HCT116 (cell line): Measurements from ENCODE around the gene LMO7. TPM values are rescaled to one million over a fixed set of nuclear protein-coding genes. Genes with fewer than 3 reads are reported as not detected.

ENCODE experiments used
- ATAC-seq: fragments of 200-7000 bp; cut with Tn5 transposase; 2 replicates; pipeline ENCODE4 v1.9.1; 2020; ENCODE audit warnings: mild to moderate bottlenecking, moderate library complexity
- BruUV-seq: library from RNA; stranded (reverse); fragments of 400-500 nt; replicated peaks from 2 replicates; lab custom pipeline; 2021; lab: Mats Ljungman, UMichigan
- CTCF ChIA-PET: fragments of 300-600 bp; sonication (Branson Sonifier 250); formaldehyde crosslinking; loops from one replicate; lab custom pipeline; 2021; ENCODE audit warnings: antibody characterized with exemption; lab: Charles Lee
- POLR2A ChIA-PET: fragments of 300-600, 350-600 bp; sonication (Branson Sonifier 250); formaldehyde crosslinking; loops from one replicate; lab custom pipeline; 2021; ENCODE audit warnings: antibody characterized with exemption; lab: Charles Lee
- RAD21 ChIA-PET, 2 experiments: fragments of 300-600 bp; sonication (Branson Sonifier 250); formaldehyde crosslinking; loops; one replicate each; lab custom pipeline; 2023; ENCODE audit warnings: low total read pairs in 2 of 2; ENCODE audit not compliant: uncharacterized antibody in 2 of 2, unreplicated experiment in 2 of 2, low non-redundant PET in 1 of 2; lab: Charles Lee
- DNase-seq: peaks from one replicate; pipeline ENCODE4 v3.0.0-alpha.2; 2010; ENCODE audit warnings: low read depth, low spot score
- H2AFZ ChIP-seq: fragments of 200-600 bp; shearing (Covaris generic), sonication (generic); 2 replicates; pipeline ENCODE4 v1.6.1; 2017; ENCODE audit warnings: low read depth, mixed run types, mixed read lengths, antibody characterized with exemption, low read length; ENCODE audit not compliant: poor library complexity, severe bottlenecking
- H3K27ac ChIP-seq: 2 replicates; pipeline ENCODE4 v1.5.1; 2012; ENCODE audit warnings: low read depth, low read length
- H3K27me3 ChIP-seq: fragments of 200-600 bp; sonication (generic); 2 replicates; pipeline ENCODE4 v1.6.1; 2016; ENCODE audit warnings: mixed run types, low read length, mixed read lengths; ENCODE audit not compliant: insufficient read depth
- H3K36me3 ChIP-seq, 2 experiments: fragments of 200-500 bp in 1 of 2; fragments of 200-600 bp in 1 of 2; sonication (Bioruptor generic) in 1 of 2; sonication (generic) in 1 of 2; 2 replicates each; pipeline versions ENCODE4 v1.5.1 to v1.6.1; 2014 to 2016; ENCODE audit warnings: low read length in 2 of 2, inconsistent platforms in 1 of 2, mixed read lengths in 1 of 2, mixed run types in 1 of 2; ENCODE audit not compliant: insufficient read depth in 2 of 2, control insufficient read depth in 1 of 2
- H3K4me1 ChIP-seq, 2 experiments: fragments of 200-600 bp in 1 of 2; sonication (generic) in 1 of 2; 2 replicates each; pipeline versions ENCODE4 v1.5.1 to v1.6.1; 2012 to 2017; ENCODE audit warnings: low read length in 2 of 2, inconsistent platforms in 1 of 2, mild to moderate bottlenecking in 1 of 2, mixed read lengths in 1 of 2, mixed run types in 1 of 2, moderate library complexity in 1 of 2; ENCODE audit not compliant: insufficient read depth in 2 of 2, control insufficient read depth in 1 of 2
- H3K4me2 ChIP-seq: fragments of 200-600 bp; sonication (generic); 2 replicates; pipeline ENCODE4 v1.6.1; 2017; ENCODE audit warnings: mixed run types, low read length, mixed read lengths
- H3K4me3 ChIP-seq, 2 experiments: fragments of 200-600 bp in 1 of 2; sonication (generic) in 1 of 2; replicated peaks in 1 of 2; 2 replicates each; pipeline ENCODE4 v1.5.1; 2011 to 2016; ENCODE audit warnings: low read length in 2 of 2, control low read depth in 1 of 2, low read depth in 1 of 2, mild to moderate bottlenecking in 1 of 2, mixed read lengths in 1 of 2, mixed run types in 1 of 2
- H3K79me2 ChIP-seq: fragments of 200-600 bp; sonication (generic); 2 replicates; pipeline ENCODE4 v1.6.1; 2017; ENCODE audit warnings: mild to moderate bottlenecking, mixed run types, low read length, moderate library complexity, mixed read lengths; ENCODE audit not compliant: insufficient read depth
- H3K9ac ChIP-seq: fragments of 200-600 bp; sonication (generic); 2 replicates; pipeline ENCODE4 v1.6.1; 2016; ENCODE audit warnings: low read length, mixed read lengths
- H3K9me2 ChIP-seq: fragments of 200-600 bp; sonication (generic), shearing (Covaris generic); 2 replicates; pipeline ENCODE4 v1.6.1; 2017; ENCODE audit warnings: mixed run types, mild to moderate bottlenecking, moderate library complexity; ENCODE audit not compliant: insufficient read depth
- H3K9me3 ChIP-seq, 2 experiments: fragments of 200-500 bp in 1 of 2; fragments of 200-600 bp in 1 of 2; sonication (Bioruptor generic) in 1 of 2; sonication (generic) in 1 of 2; 2 replicates each; pipeline ENCODE4 v1.6.1; 2014 to 2017; ENCODE audit warnings: low read length in 2 of 2, mixed read lengths in 2 of 2, inconsistent platforms in 1 of 2, low read depth in 1 of 2, mild to moderate bottlenecking in 1 of 2, mixed run types in 1 of 2, moderate library complexity in 1 of 2; ENCODE audit not compliant: control insufficient read depth in 1 of 2, insufficient read depth in 1 of 2
- H4K20me1 ChIP-seq: fragments of 200-600 bp; sonication (generic), shearing (Covaris generic); 2 replicates; pipeline ENCODE4 v1.6.1; 2017; ENCODE audit warnings: mixed run types, mild to moderate bottlenecking, moderate library complexity; ENCODE audit not compliant: insufficient read depth
- CBX3 ChIP-seq: IDR thresholded peaks from 2 replicates; pipeline ENCODE4 v1.6.1; 2012; ENCODE audit warnings: low read depth
- FOSL1 ChIP-seq: IDR thresholded peaks from 2 replicates; pipeline ENCODE4 v1.6.1; 2012; ENCODE audit warnings: low read depth
- POLR2A ChIP-seq: IDR thresholded peaks from 2 replicates; pipeline ENCODE4 v1.7.0; 2011; ENCODE audit warnings: borderline replicate concordance; ENCODE audit not compliant: insufficient read depth, insufficient read length; ENCODE audit errors: extremely low read depth
- SRF ChIP-seq: IDR thresholded peaks from 2 replicates; pipeline ENCODE4 v1.6.1; 2012; ENCODE audit warnings: low read depth
- intact Hi-C: fragments of 100-400 bp; cut with micrococcal nuclease; formaldehyde crosslinking; loops from 2 replicates; pipeline ENCODE4 v1.10.0; 2022
- total RNA-seq: library from RNA; stranded (reverse); gene quantifications from one replicate; pipeline ENCODE4 v1.2.1, GENCODE V29; 2021; ENCODE audit not compliant: unreplicated experiment
- TF ChIP-seq, protein P1 (sequence below): IDR thresholded peaks from 2 replicates; pipeline ENCODE4 v1.6.1; 2011; ENCODE audit warnings: mild to moderate bottlenecking, low read length, moderate library complexity; ENCODE audit not compliant: insufficient replicate concordance; ENCODE audit errors: extremely low read depth
- TF ChIP-seq, protein P2 (sequence below): IDR thresholded peaks from 2 replicates; pipeline ENCODE4 v1.6.1; 2012
- TF ChIP-seq, protein P3 (sequence below), 3 experiments: fragments of 200-600 bp in 1 of 3; sonication (generic) in 1 of 3; IDR thresholded peaks in 2 of 3; conservative IDR thresholded peaks in 1 of 3; 2 replicates each; pipeline ENCODE4 v1.5.1; 2012 to 2017; ENCODE audit warnings: low read depth in 2 of 3, low read length in 2 of 3, antibody characterized with exemption in 1 of 3, borderline replicate concordance in 1 of 3, control low read depth in 1 of 3, mild to moderate bottlenecking in 1 of 3, mixed read lengths in 1 of 3, mixed run types in 1 of 3, moderate library complexity in 1 of 3; ENCODE audit not compliant: insufficient read depth in 1 of 3

LMO7 gene
- total RNA-seq, 1 experiment from 2014 or later = 8.1 TPM

DNA sequence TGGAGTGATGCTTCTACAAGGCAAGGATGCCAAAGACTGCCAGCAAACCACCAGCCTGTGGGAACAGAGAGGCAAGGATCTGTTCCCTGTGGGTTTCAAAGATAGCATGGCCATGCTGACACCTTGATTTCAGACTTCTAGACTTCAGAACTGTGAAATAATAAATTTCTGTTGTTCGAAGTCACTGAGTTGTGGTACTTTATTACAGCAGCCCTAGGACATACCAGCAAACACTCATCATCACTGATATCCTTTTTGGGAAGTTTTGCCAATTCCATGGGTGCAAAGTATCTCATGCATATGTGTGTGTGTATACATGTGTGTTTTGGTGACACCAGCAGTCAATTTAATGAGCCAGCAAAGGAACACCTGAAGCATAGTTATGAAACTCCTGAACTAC, 21.0 kb downstream of the LMO7 start:
- POLR2A ChIA-PET = no interaction called here
- TF ChIP-seq, protein P1, sequence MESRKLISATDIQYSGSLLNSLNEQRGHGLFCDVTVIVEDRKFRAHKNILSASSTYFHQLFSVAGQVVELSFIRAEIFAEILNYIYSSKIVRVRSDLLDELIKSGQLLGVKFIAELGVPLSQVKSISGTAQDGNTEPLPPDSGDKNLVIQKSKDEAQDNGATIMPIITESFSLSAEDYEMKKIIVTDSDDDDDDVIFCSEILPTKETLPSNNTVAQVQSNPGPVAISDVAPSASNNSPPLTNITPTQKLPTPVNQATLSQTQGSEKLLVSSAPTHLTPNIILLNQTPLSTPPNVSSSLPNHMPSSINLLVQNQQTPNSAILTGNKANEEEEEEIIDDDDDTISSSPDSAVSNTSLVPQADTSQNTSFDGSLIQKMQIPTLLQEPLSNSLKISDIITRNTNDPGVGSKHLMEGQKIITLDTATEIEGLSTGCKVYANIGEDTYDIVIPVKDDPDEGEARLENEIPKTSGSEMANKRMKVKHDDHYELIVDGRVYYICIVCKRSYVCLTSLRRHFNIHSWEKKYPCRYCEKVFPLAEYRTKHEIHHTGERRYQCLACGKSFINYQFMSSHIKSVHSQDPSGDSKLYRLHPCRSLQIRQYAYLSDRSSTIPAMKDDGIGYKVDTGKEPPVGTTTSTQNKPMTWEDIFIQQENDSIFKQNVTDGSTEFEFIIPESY = no peak
- Histone ChIP-seq H3K27ac (no peak overlapping the region), H3K9me3 (no peaks in the 10 kb centered on the region), H3K9me2 (no peaks in the 10 kb centered on the region), H2AFZ (no peak overlapping the region), H3K79me2 (no peaks in the 10 kb centered on the region), H3K4me1 (no peaks in the 10 kb centered on the region), H4K20me1 (no peaks in the 10 kb centered on the region), H3K36me3 (no peaks in the 10 kb centered on the region), H3K4me3 (no peak overlapping the region), H3K9ac (no peak overlapping the region), H3K4me2 (no peak overlapping the region), H3K27me3 (no peaks in the 10 kb centered on the region)
- intact Hi-C loops = no loop called here
- RAD21 ChIA-PET = no interaction called here
- ATAC-seq = no peak
- BruUV-seq = no TSS peak
- CTCF ChIA-PET = no interaction called here
- no peak for DNase-seq

DNA sequence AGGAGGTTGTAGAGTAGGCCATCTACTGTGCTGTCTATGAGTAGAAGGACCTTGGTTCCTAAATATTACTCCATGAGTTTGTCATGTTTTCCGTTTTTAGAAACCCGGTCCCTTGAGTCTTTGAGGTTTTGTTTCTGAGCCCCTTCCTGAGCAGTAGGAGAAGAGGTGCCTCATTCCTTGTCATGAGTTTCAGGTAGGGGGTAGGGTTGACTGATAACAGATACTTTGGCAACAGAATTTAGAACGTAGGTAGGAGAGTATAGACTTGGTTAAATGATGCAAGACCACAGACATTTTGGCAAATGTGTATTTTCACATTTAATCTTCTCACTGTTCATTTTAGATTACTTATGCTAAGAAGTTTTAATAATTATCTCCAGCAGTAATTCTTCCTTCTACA, 24.6 kb downstream of the LMO7 start:
- no peaks in the 10 kb centered on the region for H3K27me3 ChIP-seq
- H3K9me3 ChIP-seq = no peaks in the 10 kb centered on the region
- ATAC-seq (no peak), DNase-seq (no peak)
- H3K9ac ChIP-seq = no peak overlapping the region
- no peaks in the 10 kb centered on the region for H3K9me2 ChIP-seq
- no peak overlapping the region for H2AFZ ChIP-seq
- no TSS peak for BruUV-seq
- TF ChIP-seq, protein P2, sequence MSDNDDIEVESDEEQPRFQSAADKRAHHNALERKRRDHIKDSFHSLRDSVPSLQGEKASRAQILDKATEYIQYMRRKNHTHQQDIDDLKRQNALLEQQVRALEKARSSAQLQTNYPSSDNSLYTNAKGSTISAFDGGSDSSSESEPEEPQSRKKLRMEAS = no peak
- TF ChIP-seq CBX3 (no peak), FOSL1 (no peak), POLR2A (no peak), SRF (no peak)
- TF ChIP-seq, protein P3, sequence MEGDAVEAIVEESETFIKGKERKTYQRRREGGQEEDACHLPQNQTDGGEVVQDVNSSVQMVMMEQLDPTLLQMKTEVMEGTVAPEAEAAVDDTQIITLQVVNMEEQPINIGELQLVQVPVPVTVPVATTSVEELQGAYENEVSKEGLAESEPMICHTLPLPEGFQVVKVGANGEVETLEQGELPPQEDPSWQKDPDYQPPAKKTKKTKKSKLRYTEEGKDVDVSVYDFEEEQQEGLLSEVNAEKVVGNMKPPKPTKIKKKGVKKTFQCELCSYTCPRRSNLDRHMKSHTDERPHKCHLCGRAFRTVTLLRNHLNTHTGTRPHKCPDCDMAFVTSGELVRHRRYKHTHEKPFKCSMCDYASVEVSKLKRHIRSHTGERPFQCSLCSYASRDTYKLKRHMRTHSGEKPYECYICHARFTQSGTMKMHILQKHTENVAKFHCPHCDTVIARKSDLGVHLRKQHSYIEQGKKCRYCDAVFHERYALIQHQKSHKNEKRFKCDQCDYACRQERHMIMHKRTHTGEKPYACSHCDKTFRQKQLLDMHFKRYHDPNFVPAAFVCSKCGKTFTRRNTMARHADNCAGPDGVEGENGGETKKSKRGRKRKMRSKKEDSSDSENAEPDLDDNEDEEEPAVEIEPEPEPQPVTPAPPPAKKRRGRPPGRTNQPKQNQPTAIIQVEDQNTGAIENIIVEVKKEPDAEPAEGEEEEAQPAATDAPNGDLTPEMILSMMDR (IDR thresholded peaks at IDR 0.05 in 2 of 3, conservative IDR thresholded peaks at IDR 0.05 in 1 of 3; ENCODE audit: borderline replicate concordance in 1 of 3, insufficient read depth in 1 of 3, low read depth in 2 of 3, low read length in 2 of 3) = no peak
- POLR2A ChIA-PET = no interaction called here
- intact Hi-C loops = no loop called here
- no peaks in the 10 kb centered on the region for H3K79me2 ChIP-seq
- no peak overlapping the region for H3K4me3 ChIP-seq
- no peaks in the 10 kb centered on the region for H3K36me3 ChIP-seq
- H4K20me1 ChIP-seq = no peaks in the 10 kb centered on the region
- no peak overlapping the region for H3K27ac ChIP-seq
- CTCF ChIA-PET = no interaction called here
- RAD21 ChIA-PET = no interaction called here
- no peaks in the 10 kb centered on the region for H3K4me1 ChIP-seq
- no peak overlapping the region for H3K4me2 ChIP-seq
